ENCODE measurements around the gene SYK. TPM values are rescaled to one million over a fixed set of nuclear protein-coding genes. Genes with fewer than 3 reads are reported as not detected.

SYK gene
- total RNA-seq, 1 donor from 2014 or later, result 12.0 TPM

DNA sequence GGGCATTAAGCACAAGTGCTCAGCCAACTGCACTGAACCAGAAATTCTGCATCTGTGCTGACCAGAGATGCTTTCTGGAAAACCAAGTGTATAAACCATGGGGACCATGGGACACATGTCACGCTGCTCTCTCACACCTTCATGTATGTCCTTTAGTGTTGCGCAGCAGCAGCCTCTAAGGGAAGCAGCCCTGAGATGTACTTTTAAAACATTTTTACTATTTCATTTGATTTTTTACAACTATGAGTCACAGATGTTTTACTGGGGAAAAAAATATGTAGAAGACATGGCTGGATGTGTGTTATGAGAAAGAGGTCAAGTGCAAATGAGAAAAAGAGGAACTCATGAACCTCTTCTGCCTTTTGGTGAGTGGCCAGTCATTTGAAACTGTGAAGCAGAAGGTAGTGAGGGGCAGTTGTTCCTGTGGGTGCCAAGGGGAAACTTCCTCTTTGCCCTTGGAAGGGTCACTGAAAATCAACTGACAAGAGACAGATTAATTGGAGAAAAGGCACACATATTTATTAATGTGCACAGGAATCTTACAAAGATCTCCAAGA lies 31.4 kb upstream of the SYK start:
- H3K4me1 ChIP-seq, result no peaks in the 10 kb centered on the region
- H3K27me3 ChIP-seq, result no peaks in the 10 kb centered on the region
- TF ChIP-seq, protein P1, sequence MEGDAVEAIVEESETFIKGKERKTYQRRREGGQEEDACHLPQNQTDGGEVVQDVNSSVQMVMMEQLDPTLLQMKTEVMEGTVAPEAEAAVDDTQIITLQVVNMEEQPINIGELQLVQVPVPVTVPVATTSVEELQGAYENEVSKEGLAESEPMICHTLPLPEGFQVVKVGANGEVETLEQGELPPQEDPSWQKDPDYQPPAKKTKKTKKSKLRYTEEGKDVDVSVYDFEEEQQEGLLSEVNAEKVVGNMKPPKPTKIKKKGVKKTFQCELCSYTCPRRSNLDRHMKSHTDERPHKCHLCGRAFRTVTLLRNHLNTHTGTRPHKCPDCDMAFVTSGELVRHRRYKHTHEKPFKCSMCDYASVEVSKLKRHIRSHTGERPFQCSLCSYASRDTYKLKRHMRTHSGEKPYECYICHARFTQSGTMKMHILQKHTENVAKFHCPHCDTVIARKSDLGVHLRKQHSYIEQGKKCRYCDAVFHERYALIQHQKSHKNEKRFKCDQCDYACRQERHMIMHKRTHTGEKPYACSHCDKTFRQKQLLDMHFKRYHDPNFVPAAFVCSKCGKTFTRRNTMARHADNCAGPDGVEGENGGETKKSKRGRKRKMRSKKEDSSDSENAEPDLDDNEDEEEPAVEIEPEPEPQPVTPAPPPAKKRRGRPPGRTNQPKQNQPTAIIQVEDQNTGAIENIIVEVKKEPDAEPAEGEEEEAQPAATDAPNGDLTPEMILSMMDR (IDR thresholded peaks at IDR 0.05), result no peak
- TF ChIP-seq POLR2AphosphoS5 (IDR thresholded peaks at IDR 0.05; ENCODE audit: insufficient read depth in 1 of 2, low read depth in 1 of 2) (no peak), POLR2A (IDR thresholded peaks at IDR 0.05) (no peak)
- intact Hi-C loops (cut with DNase I), result no loop called here
- no peak overlapping the region for H3K4me3 ChIP-seq
- no peak overlapping the region for H3K27ac ChIP-seq
- DNase-seq (ENCODE audit: extremely low spot score in 2 of 2), result no peak
- no peaks in the 10 kb centered on the region for H3K9me3 ChIP-seq
- no peaks in the 10 kb centered on the region for H3K36me3 ChIP-seq

- no peaks in the 10 kb centered on the region for H3K36me3 ChIP-seq
- intact Hi-C loops (cut with DNase I), result no loop called here
- no peaks in the 10 kb centered on the region for H3K9me3 ChIP-seq
- DNase-seq (ENCODE audit: extremely low spot score in 2 of 2), result no peak
- no peak overlapping the region for H3K27ac ChIP-seq
- TF ChIP-seq, protein P1 (IDR thresholded peaks at IDR 0.05), result no peak
- TF ChIP-seq POLR2AphosphoS5 (IDR thresholded peaks at IDR 0.05; ENCODE audit: insufficient read depth in 1 of 2, low read depth in 1 of 2), result no peak
- no peak for TF ChIP-seq POLR2A (IDR thresholded peaks at IDR 0.05)
- no peaks in the 10 kb centered on the region for H3K4me1 ChIP-seq
- H3K27me3 ChIP-seq, result no peaks in the 10 kb centered on the region
- H3K4me3 ChIP-seq, result no peak overlapping the region
These were observed 30.7 kb upstream of the SYK start for GRCh38 chr9:90770927-90771326.

- H3K27me3 ChIP-seq, result no peaks in the 10 kb centered on the region
- no peaks in the 10 kb centered on the region for H3K36me3 ChIP-seq
- no peak for DNase-seq (ENCODE audit: extremely low spot score in 2 of 2)
- H3K4me3 ChIP-seq, result no peak overlapping the region
- H3K9me3 ChIP-seq, result no peaks in the 10 kb centered on the region
- no peak overlapping the region for H3K27ac ChIP-seq
- intact Hi-C loops (cut with DNase I), result no loop called here
- H3K4me1 ChIP-seq, result no peaks in the 10 kb centered on the region
- TF ChIP-seq POLR2A (IDR thresholded peaks at IDR 0.05) (no peak), POLR2AphosphoS5 (IDR thresholded peaks at IDR 0.05; ENCODE audit: insufficient read depth in 1 of 2, low read depth in 1 of 2) (no peak)
- TF ChIP-seq, protein P1 (IDR thresholded peaks at IDR 0.05), result no peak
These were observed 29.2 kb upstream of the SYK start for GRCh38 chr9:90772386-90772785.

- intact Hi-C loops (cut with DNase I), result no loop called here
- Histone ChIP-seq H3K4me1 (no peaks in the 10 kb centered on the region), H3K27ac (no peak overlapping the region), H3K27me3 (no peaks in the 10 kb centered on the region), H3K36me3 (no peaks in the 10 kb centered on the region), H3K4me3 (no peak overlapping the region), H3K9me3 (no peaks in the 10 kb centered on the region)
- no peak for DNase-seq (ENCODE audit: extremely low spot score in 2 of 2)
- no peak for TF ChIP-seq POLR2AphosphoS5 (IDR thresholded peaks at IDR 0.05; ENCODE audit: insufficient read depth in 1 of 2, low read depth in 1 of 2)
- no peak for TF ChIP-seq POLR2A (IDR thresholded peaks at IDR 0.05)
- TF ChIP-seq, protein P1 (IDR thresholded peaks at IDR 0.05), result no peak
These were observed 28.0 kb upstream of the SYK start for GRCh38 chr9:90773617-90774016.

- H3K4me3 ChIP-seq, result no peak overlapping the region
- no peaks in the 10 kb centered on the region for H3K4me1 ChIP-seq
- intact Hi-C loops (cut with DNase I), result no loop called here
- no peaks in the 10 kb centered on the region for H3K36me3 ChIP-seq
- H3K27ac ChIP-seq, result no peak overlapping the region
- TF ChIP-seq POLR2A (IDR thresholded peaks at IDR 0.05), result no peak
- TF ChIP-seq POLR2AphosphoS5 (IDR thresholded peaks at IDR 0.05; ENCODE audit: insufficient read depth in 1 of 2, low read depth in 1 of 2), result no peak
- TF ChIP-seq, protein P1 (IDR thresholded peaks at IDR 0.05), result no peak
- no peaks in the 10 kb centered on the region for H3K27me3 ChIP-seq
- no peak for DNase-seq (ENCODE audit: extremely low spot score in 2 of 2)
- H3K9me3 ChIP-seq, result no peaks in the 10 kb centered on the region
These were observed 27.5 kb upstream of the SYK start for GRCh38 chr9:90774071-90774470.

Measured in vagina (tissue), 2 donors.